COR-L47 (cell line): ENCODE results near the gene COL18A1.

Experiments used
- DNase-seq: peaks from one replicate; lab custom pipeline; 2025; lab: John Stamatoyannopoulos, UW

Gene COL18A1

DNA sequence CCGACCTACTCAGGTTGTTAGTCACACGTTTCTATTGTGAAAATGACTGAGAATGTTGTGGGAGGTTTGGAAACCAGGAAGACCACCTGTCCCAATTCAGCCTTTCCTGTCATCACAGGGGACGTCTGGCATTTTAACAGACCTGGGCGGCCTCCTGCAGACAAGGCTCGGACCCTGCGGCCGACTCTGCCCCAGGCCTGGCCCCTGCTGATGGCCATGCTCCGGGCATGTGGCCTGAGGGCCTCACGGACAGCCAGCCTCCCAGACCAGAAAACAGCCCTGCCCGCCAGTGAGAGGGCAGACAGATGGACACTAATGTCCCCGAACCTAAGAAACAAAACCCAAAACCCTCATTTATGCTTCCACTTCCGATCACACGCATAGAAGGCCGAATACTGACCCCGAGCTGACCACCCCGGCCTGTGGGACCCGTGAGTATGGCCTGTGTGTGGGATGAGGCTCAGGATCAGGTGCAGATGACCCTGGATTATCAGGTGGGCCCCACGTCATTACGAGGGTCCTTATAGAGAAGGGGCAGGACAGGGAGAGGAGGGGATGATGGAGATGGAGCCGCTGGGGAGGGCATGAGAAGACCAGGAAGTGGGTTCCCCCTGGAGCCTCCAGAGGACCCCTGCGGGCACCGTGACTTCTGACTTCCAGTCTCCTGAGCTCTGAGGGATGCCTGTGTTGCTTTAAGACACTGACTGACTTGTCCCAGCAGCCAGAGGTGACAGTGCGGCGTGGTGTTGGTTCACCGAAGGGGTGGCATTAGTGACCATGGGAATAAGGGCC, 9.6 kb downstream of the COL18A1 start:
- DNase-seq: no peak

- DNase-seq: no peak
Measured at GRCh38 chr21:45415188-45415942, 10.4 kb downstream of the COL18A1 start.

- no peak for DNase-seq
Measured at GRCh38 chr21:45415943-45416611, 11.1 kb downstream of the COL18A1 start.

DNA sequence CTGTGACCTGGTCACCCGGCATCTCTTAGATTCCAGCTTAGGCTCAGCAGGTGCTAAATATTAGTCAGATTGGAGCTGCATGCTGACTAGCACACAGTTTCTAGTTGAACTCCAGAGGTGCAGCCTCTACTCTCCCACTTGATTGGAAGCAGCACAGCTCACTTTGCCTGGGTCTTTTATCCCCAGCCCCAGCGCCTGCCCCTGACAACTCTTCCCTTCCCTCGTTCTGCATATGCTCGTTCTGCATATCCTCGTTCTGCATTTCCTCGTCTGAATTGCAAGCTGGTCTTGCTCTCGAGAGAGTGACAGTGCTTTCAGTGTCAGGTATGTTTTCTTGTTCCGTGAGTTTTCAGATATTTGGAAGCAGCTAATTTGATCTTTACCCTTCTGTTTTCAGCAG, 11.7 kb downstream of the COL18A1 start:
- DNase-seq: no peak

- no peak for DNase-seq
Measured at GRCh38 chr21:45417256-45417950, 12.4 kb downstream of the COL18A1 start.

DNA sequence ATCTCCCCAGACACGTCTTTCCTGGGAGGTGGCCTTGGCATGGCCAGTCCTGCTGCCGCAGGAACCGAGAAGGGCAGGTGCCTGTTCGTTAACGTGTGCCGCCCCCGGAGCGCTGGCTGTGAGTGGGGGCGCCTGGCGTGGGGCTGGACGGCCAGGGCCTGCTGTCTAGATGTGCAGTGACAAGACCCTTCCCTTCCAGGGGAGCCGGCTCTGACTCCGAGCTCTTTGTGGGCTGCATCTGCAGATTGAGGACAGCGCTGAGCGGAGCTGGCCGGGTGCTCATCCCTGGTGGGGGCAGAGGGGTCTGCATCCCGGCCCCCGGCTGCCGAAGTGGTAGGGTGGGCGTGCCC, 13.0 kb downstream of the COL18A1 start:
- DNase-seq: no peak

GRCh38 chr21:45418301-45419071, 13.5 kb downstream of the COL18A1 start:
- no peak for DNase-seq

DNA sequence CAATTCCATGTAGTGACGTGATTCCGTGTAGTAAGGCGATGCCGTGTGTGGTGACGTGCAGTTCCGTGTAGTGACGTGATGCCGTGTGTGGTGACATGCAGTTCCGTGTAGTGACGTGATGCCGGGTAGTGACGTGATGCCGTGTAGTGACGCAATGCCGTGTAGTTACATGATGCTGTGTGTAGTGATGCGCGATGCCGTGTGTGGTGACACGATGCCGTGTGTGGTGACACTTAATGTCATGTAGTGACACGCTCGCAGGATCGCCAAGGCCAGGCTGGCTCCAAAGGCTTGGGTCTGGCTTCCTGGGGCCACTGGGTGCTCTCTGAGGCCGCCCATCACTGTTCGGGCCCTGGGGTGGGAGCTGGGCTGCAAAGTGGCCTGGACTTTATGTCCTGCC, 14.2 kb downstream of the COL18A1 start:
- no peak for DNase-seq

DNA sequence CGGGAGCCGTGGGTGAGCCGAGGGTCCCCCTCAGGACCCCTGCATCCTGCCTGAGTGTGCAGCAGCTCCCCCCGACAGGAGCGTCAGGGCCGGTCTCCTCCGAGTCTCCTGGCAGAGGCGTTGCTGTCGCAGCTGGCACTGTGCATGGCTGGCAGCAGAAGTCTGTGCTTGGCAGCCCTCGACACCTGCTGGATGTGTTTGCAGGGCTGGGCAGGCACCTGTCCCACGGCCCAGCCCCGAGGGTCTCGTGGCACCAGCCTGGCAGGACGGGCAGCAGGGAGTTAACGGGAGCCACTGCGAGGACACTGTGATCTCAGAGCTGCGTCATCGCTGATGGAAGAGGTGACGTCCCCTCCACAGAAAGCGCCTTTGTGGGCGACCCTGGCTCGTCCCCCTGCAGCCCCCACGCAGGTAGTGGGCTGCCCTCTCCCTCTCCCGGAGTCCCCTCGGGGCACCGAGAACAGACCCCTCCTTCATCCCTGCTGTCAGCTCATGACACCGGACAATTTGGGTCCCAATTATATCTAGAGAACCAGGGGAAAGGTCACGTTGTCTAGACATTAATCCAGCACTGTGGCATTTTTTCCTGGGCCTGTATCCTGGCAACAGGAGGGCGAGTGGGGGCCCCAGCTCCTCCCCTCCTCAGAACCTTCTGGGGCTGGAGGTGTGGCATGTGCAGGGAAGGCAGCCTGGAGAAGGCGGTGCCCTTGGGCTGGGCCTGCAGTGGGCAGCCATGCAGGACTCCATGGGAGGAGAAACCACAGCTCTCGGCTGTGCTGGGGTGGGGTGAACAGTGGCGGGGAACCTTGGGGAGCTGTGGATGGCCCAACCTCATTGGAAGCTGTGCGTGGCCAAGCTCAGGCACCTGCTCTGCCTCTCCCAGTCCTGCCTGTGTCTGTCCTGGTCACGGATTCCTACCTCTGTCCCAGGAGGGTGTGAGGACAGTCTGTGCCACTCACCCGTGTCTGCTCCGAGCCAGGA, 15.4 kb downstream of the COL18A1 start:
- peak; percentile 42 for DNase-seq

DNA sequence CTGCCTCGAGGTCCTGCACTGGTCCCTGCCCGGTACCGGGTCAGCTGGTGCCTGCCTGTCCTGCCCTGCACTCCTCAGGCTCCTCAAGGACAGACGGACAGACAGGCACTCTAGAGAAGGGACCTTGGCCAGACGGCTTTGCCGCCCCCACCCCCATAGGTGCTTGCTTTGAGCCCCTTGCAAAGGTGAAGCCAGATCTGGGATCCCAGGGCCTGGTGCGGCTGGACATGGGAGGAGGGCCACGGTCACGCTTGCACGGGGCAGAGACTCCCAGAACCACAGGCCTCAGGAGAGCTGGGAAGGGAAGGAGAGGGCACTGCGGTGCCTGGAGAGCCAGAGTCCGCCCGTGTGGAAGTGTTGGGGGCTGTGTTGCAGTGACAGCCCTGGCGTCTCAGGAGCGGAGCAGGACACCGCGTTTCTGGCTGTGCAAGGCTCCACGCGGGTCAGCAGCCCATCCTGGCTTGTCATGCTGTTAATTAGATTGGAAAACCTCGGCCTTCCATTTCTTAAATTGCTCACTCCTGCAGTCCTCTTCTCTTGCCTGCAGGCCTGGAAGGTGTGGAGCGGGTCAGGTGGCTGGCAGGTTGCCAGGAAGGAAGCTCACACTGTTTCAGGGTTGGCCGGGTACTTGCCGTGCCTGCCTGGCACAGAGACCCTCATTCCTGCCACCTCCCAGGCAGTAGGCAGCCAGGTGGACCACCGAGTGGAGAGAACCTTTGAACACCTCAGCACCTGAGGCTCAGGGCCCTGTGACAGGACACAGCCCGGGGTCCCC, 16.3 kb downstream of the COL18A1 start:
- DNase-seq: peak; percentile 49

- DNase-seq: no peak
Measured at GRCh38 chr21:45421846-45422775, 17.1 kb downstream of the COL18A1 start.

DNA sequence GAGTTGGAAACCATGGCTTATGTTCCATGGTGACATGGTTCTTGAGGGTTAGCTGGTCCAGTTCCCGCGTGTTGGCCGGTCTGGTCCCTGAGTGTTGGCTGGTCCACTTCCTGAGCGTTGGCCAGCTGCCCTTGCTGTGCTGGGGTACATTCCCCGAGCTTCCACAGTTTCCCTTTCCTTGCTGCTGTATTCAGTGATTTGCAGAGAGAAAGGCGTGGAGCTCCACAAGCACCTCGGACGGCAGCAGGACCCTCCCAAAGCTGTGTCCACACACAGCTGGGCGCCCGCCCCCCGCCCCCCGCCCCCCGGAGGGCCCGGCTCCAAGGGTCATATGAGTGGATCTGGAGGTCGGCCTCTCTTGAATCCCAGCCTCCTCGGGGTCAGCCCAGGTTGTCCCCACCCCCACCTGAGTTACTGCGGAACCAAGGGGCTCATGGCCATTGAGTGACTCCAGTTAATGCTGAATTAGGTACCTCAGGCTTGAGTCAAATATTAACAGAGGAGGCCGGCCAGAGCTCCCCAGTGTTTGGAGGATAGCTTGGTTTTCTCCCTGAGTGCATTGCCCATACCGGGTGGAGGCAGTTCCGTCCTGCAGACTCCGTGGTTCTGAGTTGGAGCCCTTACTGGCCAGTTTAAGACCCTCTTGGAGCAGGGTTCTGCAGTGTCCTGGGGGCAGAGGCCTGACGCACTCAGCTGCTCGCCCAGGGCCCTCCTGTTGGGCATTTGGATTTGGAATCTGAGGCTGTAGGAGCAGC, 18.4 kb downstream of the COL18A1 start:
- DNase-seq: no peak

DNA sequence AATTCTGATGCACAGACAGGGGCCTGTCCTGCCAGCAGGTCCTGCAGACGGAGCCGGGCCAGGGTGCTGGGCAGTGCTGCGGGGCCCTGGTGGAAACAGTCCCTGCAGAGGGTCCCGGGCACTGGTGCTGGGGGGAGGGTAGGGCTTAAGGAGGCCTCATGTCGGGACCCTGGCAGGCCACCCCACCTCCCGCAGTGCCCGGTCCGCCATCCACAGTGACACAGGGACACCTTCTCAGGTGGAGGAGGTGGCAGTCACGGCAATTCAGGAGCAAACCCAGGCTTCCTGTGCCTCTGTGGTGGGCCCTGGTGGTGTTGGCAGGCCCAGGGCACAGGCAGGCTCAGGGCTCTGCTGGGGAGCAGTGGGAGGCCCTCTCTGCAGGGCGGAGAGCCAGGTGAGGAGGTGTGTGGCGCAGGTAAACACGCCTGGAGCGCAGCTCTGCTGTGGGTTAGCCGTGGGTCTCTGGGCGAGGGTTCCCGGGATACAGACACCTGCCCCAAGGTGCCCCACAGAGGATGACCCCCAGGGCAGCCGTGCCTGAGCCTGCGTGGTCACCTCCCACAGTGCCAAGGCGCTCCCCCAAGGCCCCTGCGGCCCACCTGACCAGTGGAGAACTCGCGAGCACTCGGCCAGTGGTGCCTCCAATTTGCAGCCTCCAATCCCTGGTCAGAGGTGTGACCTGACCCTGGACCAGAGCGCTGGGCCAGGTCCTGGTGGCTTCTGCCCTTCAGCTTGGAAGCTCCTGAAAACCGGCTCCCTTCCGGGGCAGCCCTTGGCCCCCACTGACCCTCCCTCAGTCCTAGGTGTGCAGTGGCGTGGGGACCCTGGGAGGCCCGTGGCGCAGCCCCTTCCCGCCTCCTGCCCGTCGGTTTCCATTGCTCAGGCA, 19.2 kb downstream of the COL18A1 start:
- no peak for DNase-seq

GRCh38 chr21:45424854-45425795, 20.2 kb downstream of the COL18A1 start:
- no peak for DNase-seq
